Measurements from ENCODE around the gene CENPP.

DNA sequence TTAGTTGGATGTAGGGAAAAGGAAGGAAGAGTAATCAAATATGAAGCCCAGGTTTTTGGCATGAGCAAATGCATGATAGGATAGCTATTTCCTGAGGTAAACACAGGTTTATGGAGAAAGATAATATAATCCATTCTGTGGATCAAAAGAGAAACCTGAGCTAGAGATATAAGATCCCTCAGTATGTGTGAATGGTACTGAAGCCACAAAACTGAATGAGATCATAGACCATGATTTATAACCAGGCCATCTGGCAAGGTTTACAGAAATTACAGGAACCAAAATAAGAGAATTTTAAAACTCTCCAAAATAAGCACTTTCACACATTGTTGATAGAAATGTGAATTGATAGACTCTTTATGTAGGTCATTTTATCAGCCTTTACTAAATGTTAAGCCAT, 238.8 kb downstream of the CENPP start:
- TF ChIP-seq NFRKB (IDR thresholded peaks at IDR 0.05) (no peak), ELF4 (IDR thresholded peaks at IDR 0.05) (no peak), BHLHE40 (IDR thresholded peaks at IDR 0.05; ENCODE audit: borderline replicate concordance) (no peak), ZNF384 (IDR thresholded peaks at IDR 0.05) (no peak), LEF1 (IDR thresholded peaks at IDR 0.05; ENCODE audit: borderline replicate concordance) (no peak), FOXK2 (IDR thresholded peaks at IDR 0.05) (no peak)
